Activated naive CD4-positive, alpha-beta T cell treated with anti-CD3 and anti-CD28 coated beads, Interleukin-2, amount 50 U/mL, for 24 hours (primary cell): Measurements from ENCODE around the gene EIF4E2.

Experiments used
- H3K27ac Mint-ChIP-seq: one replicate; pipeline ENCODE4 v1.8.0; 2021; ENCODE audit warnings: mild to moderate bottlenecking, mixed read lengths
- H3K27me3 Mint-ChIP-seq: one replicate; pipeline ENCODE4 v1.8.0; 2021; ENCODE audit warnings: mixed read lengths
- H3K36me3 Mint-ChIP-seq: one replicate; pipeline ENCODE4 v1.8.0; 2021; ENCODE audit warnings: mixed read lengths
- H3K4me1 Mint-ChIP-seq: one replicate; pipeline ENCODE4 v1.8.0; 2021; ENCODE audit warnings: mixed read lengths
- H3K4me3 Mint-ChIP-seq: one replicate; pipeline ENCODE4 v1.8.0; 2021; ENCODE audit warnings: mild to moderate bottlenecking, mixed read lengths
- H3K9me3 Mint-ChIP-seq: one replicate; pipeline ENCODE4 v1.8.0; 2021; ENCODE audit warnings: mixed read lengths

Gene EIF4E2

DNA sequence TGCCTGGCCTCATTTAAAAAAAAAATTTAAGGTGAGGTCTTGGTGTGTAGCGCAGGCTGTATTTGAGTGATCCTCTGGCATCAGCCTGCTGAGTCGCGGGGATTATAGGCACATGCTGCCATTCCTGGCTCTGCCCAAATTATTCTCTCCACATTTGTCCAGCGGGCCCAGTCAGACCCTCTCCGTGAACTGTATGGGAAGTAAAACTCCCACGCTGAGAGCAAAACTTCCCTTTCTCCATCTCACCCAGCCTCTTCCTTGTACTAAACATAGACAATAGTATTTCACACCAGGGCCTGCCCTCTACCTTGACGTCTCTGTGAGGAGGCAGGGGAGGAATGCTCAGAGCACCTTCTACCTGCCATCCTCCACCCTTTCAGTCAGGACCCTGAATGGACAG, 37.0 kb downstream of the EIF4E2 start:
- no peak overlapping the region for H3K4me3 Mint-ChIP-seq
- H3K4me1 Mint-ChIP-seq = no peaks in the 10 kb centered on the region
- H3K36me3 Mint-ChIP-seq = peaks cover 20% of the 10 kb centered on the region
- H3K27ac Mint-ChIP-seq = no peak overlapping the region
- H3K9me3 Mint-ChIP-seq = no peaks in the 10 kb centered on the region
- no peaks in the 10 kb centered on the region for H3K27me3 Mint-ChIP-seq

DNA sequence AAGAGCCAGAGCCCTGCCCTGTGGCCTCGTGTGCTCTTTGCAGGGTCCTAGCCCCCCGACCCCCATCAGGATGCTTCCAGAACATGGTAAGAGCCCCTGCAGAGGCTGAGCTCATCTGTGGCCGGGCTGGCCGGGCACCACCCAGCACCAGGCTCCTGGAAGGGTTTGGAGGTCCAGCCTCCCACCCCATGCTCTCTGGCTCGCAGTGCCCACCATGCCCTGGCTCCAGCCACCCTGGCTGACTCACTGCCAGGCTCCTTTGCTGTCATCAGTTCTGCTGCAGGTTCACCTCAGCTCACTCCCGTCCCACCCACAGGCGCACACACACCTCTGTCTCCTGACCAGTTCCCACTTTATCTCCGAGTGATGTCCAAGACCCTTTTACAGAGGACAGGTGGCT, 37.5 kb downstream of the EIF4E2 start:
- H3K4me3 Mint-ChIP-seq = no peak overlapping the region
- H3K27me3 Mint-ChIP-seq = no peaks in the 10 kb centered on the region
- no peaks in the 10 kb centered on the region for H3K4me1 Mint-ChIP-seq
- H3K36me3 Mint-ChIP-seq = peaks cover 15% of the 10 kb centered on the region
- H3K9me3 Mint-ChIP-seq = no peaks in the 10 kb centered on the region
- H3K27ac Mint-ChIP-seq = no peak overlapping the region

DNA sequence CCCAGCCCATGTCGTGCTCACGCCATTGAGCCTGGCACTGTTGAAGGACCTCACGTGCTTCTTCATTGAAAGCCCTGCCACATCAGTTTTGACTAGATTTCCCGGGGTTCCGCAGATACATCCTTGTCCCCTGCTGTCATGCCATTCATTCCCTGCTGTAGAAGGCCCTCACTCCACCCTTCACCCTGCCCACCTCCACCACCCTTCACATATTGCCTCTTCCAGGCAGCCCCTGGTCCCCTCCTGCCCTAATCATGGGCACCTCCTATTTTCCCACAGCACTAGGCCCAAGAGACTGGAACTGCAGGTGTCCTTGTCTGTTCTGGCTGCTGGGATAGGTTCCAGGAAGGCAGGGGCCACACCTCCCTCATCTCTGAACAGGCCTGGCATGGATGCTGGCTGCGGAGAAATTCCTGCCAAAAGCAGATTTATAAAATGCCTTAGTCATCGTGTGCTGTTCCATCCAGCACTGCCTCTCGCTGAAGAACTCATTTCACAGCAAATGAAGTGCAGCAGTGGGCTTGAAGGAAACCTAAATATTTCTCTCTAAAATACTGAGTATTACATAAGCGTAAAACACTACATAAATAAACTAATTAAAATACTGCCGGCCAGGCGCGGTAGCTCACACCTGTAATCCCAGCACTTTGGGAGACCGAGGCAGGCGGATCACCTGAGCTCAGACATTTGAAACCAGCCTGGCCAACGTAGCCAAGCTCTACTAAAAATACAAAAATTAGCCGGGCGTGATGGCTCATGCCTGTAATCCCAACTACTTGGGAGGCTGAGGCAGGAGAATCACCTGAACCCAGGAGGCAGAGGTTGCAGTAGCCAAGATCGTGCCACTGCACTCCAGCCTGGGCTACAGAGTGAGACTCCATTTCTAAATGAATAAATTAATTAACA, 38.4 kb downstream of the EIF4E2 start:
- H3K27me3 Mint-ChIP-seq = no peaks in the 10 kb centered on the region
- H3K4me1 Mint-ChIP-seq = no peaks in the 10 kb centered on the region
- H3K27ac Mint-ChIP-seq = no peak overlapping the region
- peaks cover 8% of the 10 kb centered on the region for H3K36me3 Mint-ChIP-seq
- no peaks in the 10 kb centered on the region for H3K9me3 Mint-ChIP-seq
- H3K4me3 Mint-ChIP-seq = no peak overlapping the region

DNA sequence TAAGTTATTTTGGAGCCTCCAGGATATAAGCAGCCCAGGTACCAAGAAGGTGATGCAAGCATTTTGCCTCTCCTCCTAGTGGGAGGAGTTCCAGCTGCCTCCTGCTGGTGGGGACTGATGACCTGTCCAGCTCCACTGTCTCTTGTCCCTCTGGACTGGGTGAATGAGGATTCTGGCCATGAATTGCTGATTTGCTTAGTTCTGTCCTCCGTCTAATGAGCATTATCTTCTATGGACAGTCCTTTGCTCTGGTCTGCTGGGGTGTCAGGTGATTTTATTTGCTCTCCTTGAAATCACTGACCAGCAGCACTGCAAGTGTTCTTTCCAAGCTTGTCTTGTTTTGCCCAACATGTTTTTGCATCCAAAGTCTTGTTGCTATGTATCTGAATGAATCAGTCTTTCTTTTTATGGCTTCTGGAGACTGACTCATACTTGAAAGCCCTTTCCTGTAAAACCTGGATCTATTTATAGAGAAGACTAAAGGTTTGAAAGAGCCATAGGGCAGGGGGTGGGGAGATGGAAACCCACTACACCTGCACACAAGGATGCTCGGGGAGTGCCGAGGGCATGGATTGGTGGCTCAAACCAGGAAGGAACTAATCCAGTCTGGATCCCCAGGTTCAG, 42.4 kb downstream of the EIF4E2 start:
- Mint-ChIP-seq H3K27me3 (no peaks in the 10 kb centered on the region), H3K27ac (no peak overlapping the region), H3K4me3 (no peak overlapping the region)

DNA sequence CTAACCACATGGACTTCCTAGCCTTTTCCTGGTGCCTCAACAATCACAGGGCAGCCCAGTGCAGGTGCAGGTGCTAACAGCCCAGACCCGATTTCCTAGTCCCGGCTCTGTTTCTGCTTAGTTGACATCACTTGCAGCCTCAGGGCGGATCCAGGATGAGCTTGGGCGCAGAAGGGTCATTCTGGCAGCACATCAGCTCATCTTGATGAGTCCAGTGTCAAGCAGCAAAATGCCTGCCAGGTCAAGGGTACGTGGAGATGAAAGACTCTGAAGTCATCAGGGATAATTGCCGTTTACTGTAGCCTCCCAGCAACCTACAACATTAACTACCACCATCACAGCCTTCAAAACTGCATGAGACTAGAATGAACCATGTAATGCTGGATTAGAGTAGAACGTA, 43.5 kb downstream of the EIF4E2 start:
- Mint-ChIP-seq H3K36me3 (no peaks in the 10 kb centered on the region), H3K9me3 (no peaks in the 10 kb centered on the region), H3K27ac (no peak overlapping the region), H3K4me3 (no peak overlapping the region), H3K4me1 (no peaks in the 10 kb centered on the region), H3K27me3 (no peaks in the 10 kb centered on the region)

More for the DNA sequence above, 42.4 kb downstream of the EIF4E2 start:
- Mint-ChIP-seq H3K4me1 (no peaks in the 10 kb centered on the region), H3K9me3 (no peaks in the 10 kb centered on the region), H3K36me3 (no peaks in the 10 kb centered on the region)

DNA sequence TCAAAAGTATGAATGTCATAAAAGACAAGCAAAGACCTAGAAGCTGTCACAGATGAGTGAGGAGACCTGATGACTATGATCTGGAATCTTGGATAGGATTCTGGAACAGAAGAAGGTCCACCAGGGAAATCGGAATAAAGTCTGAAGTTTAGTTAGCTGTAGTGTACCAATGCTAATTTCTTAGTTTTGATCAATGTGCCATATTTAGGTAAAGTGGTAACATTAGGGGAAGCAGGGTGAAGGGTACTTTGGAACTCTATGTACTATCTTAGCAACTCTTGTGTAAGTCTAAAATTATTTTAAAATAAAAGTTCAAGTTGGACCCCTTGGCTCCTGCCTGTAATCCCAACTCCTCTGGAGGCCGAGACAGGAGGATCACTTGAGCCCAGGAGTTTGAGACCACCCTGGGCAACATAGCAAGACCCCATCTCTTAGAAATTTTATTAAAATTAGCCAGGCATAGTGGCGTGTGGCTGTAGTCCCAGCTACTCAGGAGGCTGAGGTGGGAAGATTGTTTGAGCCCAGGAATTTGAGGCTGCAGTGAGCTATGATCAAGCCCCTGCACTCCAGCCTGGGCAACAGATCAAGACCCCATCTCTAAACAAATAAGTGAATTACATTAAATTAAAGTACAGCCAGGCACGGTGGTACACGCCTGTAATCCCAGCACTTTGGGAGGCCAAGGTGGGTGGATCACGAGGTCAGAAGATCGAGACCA, 47.0 kb downstream of the EIF4E2 start:
- H3K9me3 Mint-ChIP-seq = no peaks in the 10 kb centered on the region
- H3K4me3 Mint-ChIP-seq = no peak overlapping the region
- H3K27me3 Mint-ChIP-seq = no peaks in the 10 kb centered on the region
- no peaks in the 10 kb centered on the region for H3K36me3 Mint-ChIP-seq
- no peaks in the 10 kb centered on the region for H3K4me1 Mint-ChIP-seq
- H3K27ac Mint-ChIP-seq = no peak overlapping the region

DNA sequence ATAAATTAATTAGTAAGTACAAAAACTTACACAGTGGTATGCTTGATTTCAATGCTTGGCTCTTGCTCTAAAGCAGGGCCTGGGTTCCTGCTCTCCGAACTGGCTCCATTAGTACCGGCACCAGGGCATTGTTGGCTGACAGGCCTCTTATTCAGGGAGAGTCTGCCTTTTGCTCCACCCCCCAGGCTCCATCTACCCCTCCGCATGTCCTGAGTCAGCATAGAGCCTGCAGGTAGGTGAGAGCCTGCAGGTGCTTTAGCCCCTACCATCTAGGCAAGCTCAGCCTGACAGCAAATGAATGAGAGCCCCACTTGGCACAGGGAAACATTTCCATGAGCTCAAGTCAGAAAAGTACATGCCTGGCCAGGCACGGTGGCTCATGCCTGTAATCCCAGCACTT, 47.8 kb downstream of the EIF4E2 start:
- H3K27me3 Mint-ChIP-seq = no peaks in the 10 kb centered on the region
- no peaks in the 10 kb centered on the region for H3K4me1 Mint-ChIP-seq
- no peak overlapping the region for H3K4me3 Mint-ChIP-seq
- no peak overlapping the region for H3K27ac Mint-ChIP-seq
- no peaks in the 10 kb centered on the region for H3K36me3 Mint-ChIP-seq
- H3K9me3 Mint-ChIP-seq = no peaks in the 10 kb centered on the region

DNA sequence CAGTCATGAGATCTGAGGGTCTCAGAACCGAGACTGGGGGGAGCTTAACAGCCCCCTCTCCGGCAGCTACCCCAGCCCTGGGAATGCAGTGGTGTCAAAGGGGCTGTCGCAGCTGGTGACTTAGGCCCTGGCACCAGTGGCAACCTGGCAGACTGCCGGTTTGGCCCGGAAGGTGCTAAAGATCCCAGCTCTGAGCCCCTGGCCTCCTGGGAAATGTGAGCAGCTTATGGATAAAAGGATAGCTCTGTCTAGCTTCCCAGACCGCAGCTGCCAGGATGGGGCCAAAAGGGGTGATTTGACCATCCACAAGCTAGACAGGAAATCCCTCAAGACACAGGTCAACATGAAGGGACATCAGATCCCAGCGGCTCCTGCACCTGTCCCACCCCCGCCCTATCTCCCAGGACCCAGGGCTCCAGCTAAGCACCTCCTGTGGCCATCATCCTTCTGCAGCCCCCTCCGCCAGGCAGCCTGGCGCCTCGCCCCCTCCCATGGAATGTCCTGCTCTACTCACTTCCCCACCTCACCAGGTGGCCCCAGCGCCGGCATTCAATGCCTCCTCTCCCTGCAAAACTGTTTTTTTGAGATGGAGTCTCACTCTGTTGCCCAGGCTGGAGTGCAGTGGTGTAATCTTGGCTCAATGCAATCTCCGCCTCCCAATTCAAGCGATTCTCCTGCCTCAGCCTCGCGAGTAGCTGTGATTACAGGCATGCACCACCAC, 49.7 kb downstream of the EIF4E2 start:
- no peaks in the 10 kb centered on the region for H3K9me3 Mint-ChIP-seq
- H3K4me1 Mint-ChIP-seq = no peaks in the 10 kb centered on the region
- no peak overlapping the region for H3K27ac Mint-ChIP-seq
- H3K27me3 Mint-ChIP-seq = no peaks in the 10 kb centered on the region
- no peak overlapping the region for H3K4me3 Mint-ChIP-seq
- no peaks in the 10 kb centered on the region for H3K36me3 Mint-ChIP-seq

DNA sequence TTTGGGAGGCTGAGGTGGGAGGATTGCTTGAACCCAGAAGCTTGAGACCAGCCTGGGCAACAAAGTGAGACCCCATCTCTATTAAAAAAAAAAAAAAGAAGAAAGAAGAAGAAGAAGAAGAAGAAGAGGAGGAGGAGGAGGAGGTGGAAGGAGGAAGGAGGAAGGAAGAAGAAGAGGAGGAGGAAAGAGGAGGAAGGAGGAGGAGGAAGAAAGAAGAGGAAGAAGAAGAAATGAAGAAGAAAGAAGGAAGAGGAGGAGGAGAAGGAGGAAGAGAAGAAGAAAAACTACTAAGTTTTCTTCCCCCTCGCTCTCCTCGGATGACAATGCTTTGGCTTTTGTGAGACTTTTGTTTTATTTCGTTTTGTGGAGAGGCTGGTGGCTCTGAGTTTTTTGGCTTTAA, 52.8 kb downstream of the EIF4E2 start:
- Mint-ChIP-seq H3K9me3 (no peaks in the 10 kb centered on the region), H3K4me1 (peaks cover 10% of the 10 kb centered on the region), H3K27me3 (no peaks in the 10 kb centered on the region), H3K36me3 (no peaks in the 10 kb centered on the region), H3K4me3 (no peak overlapping the region), H3K27ac (no peak overlapping the region)

DNA sequence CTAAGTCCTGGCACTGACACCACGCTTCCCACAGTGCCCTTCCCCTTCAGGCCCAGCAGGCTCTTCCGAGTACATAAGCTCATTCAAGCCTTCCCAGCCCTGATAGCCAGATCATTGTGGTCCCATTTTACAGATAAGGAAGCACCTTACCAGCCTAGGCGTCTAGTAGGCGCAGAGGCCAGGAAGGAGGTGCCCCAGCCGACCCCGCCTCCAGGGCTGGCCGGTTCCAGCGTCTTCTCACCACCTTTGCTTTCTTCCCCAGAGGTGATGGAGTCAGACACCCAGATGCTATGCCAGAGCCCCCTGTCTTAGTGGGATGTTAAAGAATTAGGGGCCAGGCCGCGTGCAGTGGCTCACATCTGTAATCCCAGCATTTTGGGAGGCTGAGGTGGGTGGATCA, 54.0 kb downstream of the EIF4E2 start:
- no peak overlapping the region for H3K27ac Mint-ChIP-seq
- H3K4me1 Mint-ChIP-seq = peaks cover 10% of the 10 kb centered on the region
- no peaks in the 10 kb centered on the region for H3K36me3 Mint-ChIP-seq
- no peaks in the 10 kb centered on the region for H3K27me3 Mint-ChIP-seq
- H3K4me3 Mint-ChIP-seq = no peak overlapping the region
- no peaks in the 10 kb centered on the region for H3K9me3 Mint-ChIP-seq

DNA sequence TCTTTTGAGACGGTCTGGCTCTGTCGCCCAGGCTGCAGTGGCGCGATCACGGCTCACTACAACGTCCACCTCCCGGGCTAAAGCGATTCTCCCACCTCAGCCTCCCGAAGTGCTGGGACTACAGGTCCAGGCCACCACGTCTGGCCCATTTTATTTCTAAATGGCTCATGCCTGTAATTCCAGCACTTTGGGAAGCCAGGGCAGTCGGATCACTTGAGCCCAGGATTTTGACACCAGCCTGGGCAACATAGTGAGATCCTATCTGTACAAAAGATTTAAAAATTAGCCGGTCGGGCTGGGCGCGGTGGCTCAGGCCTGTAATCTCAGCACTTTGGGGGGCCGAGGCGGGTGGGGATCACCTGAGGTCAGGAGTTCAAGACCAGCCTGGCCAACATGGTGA, 56.5 kb downstream of the EIF4E2 start:
- Mint-ChIP-seq H3K27me3 (no peaks in the 10 kb centered on the region), H3K9me3 (no peaks in the 10 kb centered on the region), H3K27ac (no peak overlapping the region), H3K4me3 (no peak overlapping the region), H3K36me3 (no peaks in the 10 kb centered on the region), H3K4me1 (peaks cover 10% of the 10 kb centered on the region)

DNA sequence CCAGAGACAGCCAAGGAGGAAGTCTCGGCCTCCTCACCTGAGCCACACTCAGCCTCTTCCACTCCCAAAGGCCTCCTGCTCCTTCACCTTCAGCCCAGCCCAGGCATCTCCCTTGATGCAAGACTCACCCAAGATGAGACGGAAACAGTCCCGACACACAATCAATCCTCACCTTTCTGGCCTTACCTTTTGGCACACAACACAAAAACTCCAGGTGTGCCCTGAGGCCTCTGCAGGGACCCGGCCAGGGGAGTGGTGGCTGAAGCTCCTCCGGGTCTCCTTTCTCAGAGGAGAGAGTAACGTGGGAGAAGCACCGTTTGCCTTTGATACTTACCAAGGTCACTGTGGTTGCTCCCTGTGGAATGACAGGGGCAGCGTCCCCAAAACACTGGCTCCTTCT, 59.1 kb downstream of the EIF4E2 start:
- Mint-ChIP-seq H3K9me3 (no peaks in the 10 kb centered on the region), H3K4me3 (no peak overlapping the region), H3K36me3 (no peaks in the 10 kb centered on the region), H3K27me3 (no peaks in the 10 kb centered on the region), H3K4me1 (peaks cover 10% of the 10 kb centered on the region), H3K27ac (no peak overlapping the region)

DNA sequence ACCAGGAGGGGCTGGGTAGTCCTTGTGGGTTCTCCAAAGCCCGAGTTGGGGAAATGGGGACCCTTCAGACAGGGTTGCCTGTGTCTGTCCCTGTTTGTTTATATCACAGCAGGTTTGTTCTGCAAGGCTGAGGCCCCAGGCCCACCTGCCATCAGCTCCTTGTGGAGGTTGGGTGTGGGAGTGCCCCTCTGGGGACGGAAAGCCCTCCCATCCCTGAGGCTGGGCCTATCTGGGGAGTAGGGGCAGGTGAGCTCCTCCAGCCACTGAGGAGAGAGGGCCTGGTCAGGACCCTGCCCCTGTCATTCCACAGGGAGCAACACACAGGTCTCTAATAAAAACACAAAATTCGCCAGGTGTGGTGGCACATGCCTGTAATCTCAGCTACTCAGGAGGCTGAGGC, 59.6 kb downstream of the EIF4E2 start:
- H3K27ac Mint-ChIP-seq = no peak overlapping the region
- H3K9me3 Mint-ChIP-seq = no peaks in the 10 kb centered on the region
- no peaks in the 10 kb centered on the region for H3K27me3 Mint-ChIP-seq
- no peak overlapping the region for H3K4me3 Mint-ChIP-seq
- H3K4me1 Mint-ChIP-seq = peaks cover 10% of the 10 kb centered on the region
- no peaks in the 10 kb centered on the region for H3K36me3 Mint-ChIP-seq

DNA sequence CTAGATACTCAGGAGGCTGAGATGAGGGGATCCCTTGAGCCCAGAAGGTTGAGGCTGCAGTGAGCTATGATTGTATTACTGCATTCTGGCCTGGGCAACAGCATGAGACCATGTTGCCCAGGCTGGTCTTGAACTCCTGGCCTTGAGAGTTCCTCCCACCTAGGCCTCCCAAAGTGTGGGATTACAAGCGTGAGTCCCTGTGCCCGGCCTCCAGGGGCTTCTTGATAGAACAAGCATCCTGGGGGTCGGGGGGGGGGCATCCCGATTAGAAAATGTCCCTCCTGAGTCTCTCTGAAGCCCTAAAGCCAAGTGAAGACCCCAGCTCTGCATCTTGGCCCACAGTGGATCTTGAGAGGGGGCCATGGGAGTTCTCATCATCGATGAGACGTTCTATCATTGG, 60.6 kb downstream of the EIF4E2 start:
- Mint-ChIP-seq H3K9me3 (no peaks in the 10 kb centered on the region), H3K4me1 (peaks cover 4% of the 10 kb centered on the region), H3K27ac (no peak overlapping the region), H3K27me3 (no peaks in the 10 kb centered on the region), H3K4me3 (no peak overlapping the region), H3K36me3 (no peaks in the 10 kb centered on the region)

DNA sequence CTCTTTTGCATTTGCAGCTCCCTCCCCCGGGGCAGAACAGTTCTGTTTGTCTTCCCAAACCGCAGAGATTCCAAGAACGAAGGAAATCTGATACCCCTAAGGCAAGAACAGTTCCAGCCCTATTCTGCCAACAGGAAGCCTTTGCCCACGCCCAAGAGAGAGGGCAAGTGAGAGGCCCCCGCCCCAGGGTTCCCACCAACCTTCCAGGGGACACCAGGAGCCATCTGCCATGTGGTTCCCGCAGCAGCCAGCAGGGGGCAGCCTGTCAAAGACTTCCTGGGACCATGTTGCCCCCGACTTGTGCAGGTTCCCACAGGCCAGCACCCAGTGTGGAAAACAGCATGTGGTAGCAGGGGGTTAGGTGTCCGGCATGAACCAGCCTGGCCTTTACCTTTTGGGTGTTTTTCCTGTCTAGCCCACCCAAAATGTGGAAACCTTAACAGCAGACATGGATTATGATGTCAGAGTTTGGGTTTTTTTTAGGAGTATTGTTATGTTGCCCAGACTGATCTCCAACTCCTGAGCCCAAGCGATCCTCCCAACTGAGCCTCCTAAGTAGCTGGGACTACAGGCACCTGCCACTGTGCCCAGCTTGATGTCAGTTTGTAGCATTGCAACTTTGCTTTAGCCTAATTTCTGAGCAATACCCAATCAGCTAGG, 61.2 kb downstream of the EIF4E2 start:
- H3K27me3 Mint-ChIP-seq = no peaks in the 10 kb centered on the region
- H3K36me3 Mint-ChIP-seq = no peaks in the 10 kb centered on the region
- no peaks in the 10 kb centered on the region for H3K9me3 Mint-ChIP-seq
- no peak overlapping the region for H3K4me3 Mint-ChIP-seq
- H3K4me1 Mint-ChIP-seq = no peaks in the 10 kb centered on the region
- no peak overlapping the region for H3K27ac Mint-ChIP-seq
